ENCODE data around the gene PARP8.
A peak's percentile ranks its signal among the peaks of the same experiment; 100 is the strongest.
"Not testable (repeated sequence)": the region's sequence is repeated elsewhere in the genome, so short reads cannot be mapped to it uniquely, and the experiment has no call there.

The PARP8 gene
- total RNA-seq, result 349 to 456 (median 407) reads per million in 3 donors

- peak; percentile 26 to 28 (median 26) for DNase-seq
- Histone ChIP-seq H3K9me3 (ENCODE audit: control insufficient read depth, low read length) (no peaks in the 10 kb centered on the region), H3K4me3 (ENCODE audit: insufficient read depth, low read depth, low read length, poor library complexity, severe bottlenecking) (peak within 1 kb of the TSS; percentile 88), H3K27me3 (replicated peaks; ENCODE audit: control insufficient read depth, insufficient read depth, low read length, poor library complexity, severe bottlenecking) (no peaks in the 10 kb centered on the region), H3K4me1 (ENCODE audit: control insufficient read depth, insufficient read depth, low read length, poor library complexity, severe bottlenecking) (peaks cover 11% of the 10 kb centered on the region), H3K27ac (ENCODE audit: insufficient read depth, low read length, poor library complexity, severe bottlenecking) (peak within 1 kb of the TSS; percentile 99), H3K36me3 (ENCODE audit: control insufficient read depth, insufficient read depth, low read length) (no peaks in the 10 kb centered on the region)
Measured at GRCh38 chr5:50666261-50667022, at the start of gene PARP8. TSS of gene PARP8 (plus strand) at chr5:50666637. CDS start at chr5:50667096, 459 bp downstream.

DNA sequence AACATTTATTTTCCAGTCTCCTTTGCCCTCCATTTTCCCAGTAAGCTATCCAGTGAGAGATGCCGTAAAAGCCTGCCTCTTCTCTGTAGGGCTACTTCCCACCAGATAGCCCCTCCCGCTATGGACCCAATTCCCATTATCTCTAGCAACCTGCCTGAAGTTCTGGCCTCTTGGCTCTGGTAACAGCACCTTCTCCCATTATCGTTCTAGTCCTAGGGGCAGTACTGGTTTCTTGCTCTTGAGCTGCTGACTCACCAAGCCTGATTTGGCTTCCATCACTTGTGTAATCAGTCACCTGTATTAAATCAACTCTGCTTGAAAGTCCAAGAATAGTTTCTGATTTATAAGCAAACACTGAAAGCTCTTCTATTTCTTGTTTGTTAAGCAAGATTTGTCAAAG, 42.8 kb upstream of the PARP8 start:
- Histone ChIP-seq H3K9me3 (ENCODE audit: control insufficient read depth, low read length) (no peaks in the 10 kb centered on the region), H3K27ac (ENCODE audit: insufficient read depth, low read length, poor library complexity, severe bottlenecking) (no peak overlapping the region), H3K4me1 (ENCODE audit: control insufficient read depth, insufficient read depth, low read length, poor library complexity, severe bottlenecking) (no peaks in the 10 kb centered on the region), H3K4me3 (ENCODE audit: insufficient read depth, low read depth, low read length, poor library complexity, severe bottlenecking) (no peak overlapping the region), H3K36me3 (ENCODE audit: control insufficient read depth, insufficient read depth, low read length) (no peaks in the 10 kb centered on the region), H3K27me3 (replicated peaks; ENCODE audit: control insufficient read depth, insufficient read depth, low read length, poor library complexity, severe bottlenecking) (no peaks in the 10 kb centered on the region)
- no peak for DNase-seq

DNA sequence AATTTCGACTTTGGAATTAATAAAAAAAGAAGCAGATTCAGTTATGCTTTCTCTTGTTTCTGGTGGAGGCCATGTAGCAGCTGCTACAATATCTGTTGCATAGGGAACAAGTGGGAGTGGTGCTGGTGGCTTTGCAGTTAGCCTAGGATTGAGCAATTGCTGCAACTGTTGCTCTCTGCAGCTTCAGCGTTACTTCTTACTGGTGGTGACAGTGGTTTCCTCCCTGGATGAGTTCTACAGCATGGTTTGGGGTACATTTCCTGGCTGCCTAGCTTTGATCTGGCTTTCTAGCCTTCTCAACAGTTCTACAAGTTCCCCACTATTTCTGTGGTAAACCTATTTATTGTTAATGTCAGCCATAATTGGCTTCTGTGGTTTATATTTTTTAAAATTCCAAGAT, 31.6 kb upstream of the PARP8 start:
- not testable (repeated sequence) for H3K9me3 ChIP-seq (ENCODE audit: control insufficient read depth, low read length); H3K27ac ChIP-seq (ENCODE audit: insufficient read depth, low read length, poor library complexity, severe bottlenecking); H3K27me3 ChIP-seq (replicated peaks; ENCODE audit: control insufficient read depth, insufficient read depth, low read length, poor library complexity, severe bottlenecking); H3K36me3 ChIP-seq (ENCODE audit: control insufficient read depth, insufficient read depth, low read length); H3K4me1 ChIP-seq (ENCODE audit: control insufficient read depth, insufficient read depth, low read length, poor library complexity, severe bottlenecking); H3K4me3 ChIP-seq (ENCODE audit: insufficient read depth, low read depth, low read length, poor library complexity, severe bottlenecking)
- peak; percentile 4 to 24 (median 11) for DNase-seq

GRCh38 chr5:50637576-50637975, 28.9 kb upstream of the PARP8 start:
- H3K4me3 ChIP-seq (ENCODE audit: insufficient read depth, low read depth, low read length, poor library complexity, severe bottlenecking); H3K27me3 ChIP-seq (replicated peaks; ENCODE audit: control insufficient read depth, insufficient read depth, low read length, poor library complexity, severe bottlenecking); H3K36me3 ChIP-seq (ENCODE audit: control insufficient read depth, insufficient read depth, low read length); H3K27ac ChIP-seq (ENCODE audit: insufficient read depth, low read length, poor library complexity, severe bottlenecking); H3K4me1 ChIP-seq (ENCODE audit: control insufficient read depth, insufficient read depth, low read length, poor library complexity, severe bottlenecking); H3K9me3 ChIP-seq (ENCODE audit: control insufficient read depth, low read length); DNase-seq: not testable (repeated sequence)

- Histone ChIP-seq H3K9me3 (ENCODE audit: control insufficient read depth, low read length) (no peaks in the 10 kb centered on the region), H3K36me3 (ENCODE audit: control insufficient read depth, insufficient read depth, low read length) (no peaks in the 10 kb centered on the region), H3K4me3 (ENCODE audit: insufficient read depth, low read depth, low read length, poor library complexity, severe bottlenecking) (no peak overlapping the region), H3K27ac (ENCODE audit: insufficient read depth, low read length, poor library complexity, severe bottlenecking) (no peak overlapping the region), H3K4me1 (ENCODE audit: control insufficient read depth, insufficient read depth, low read length, poor library complexity, severe bottlenecking) (no peaks in the 10 kb centered on the region), H3K27me3 (replicated peaks; ENCODE audit: control insufficient read depth, insufficient read depth, low read length, poor library complexity, severe bottlenecking) (no peaks in the 10 kb centered on the region)
- no peak for DNase-seq
Measured at GRCh38 chr5:50646591-50646990, 19.8 kb upstream of the PARP8 start.

DNA sequence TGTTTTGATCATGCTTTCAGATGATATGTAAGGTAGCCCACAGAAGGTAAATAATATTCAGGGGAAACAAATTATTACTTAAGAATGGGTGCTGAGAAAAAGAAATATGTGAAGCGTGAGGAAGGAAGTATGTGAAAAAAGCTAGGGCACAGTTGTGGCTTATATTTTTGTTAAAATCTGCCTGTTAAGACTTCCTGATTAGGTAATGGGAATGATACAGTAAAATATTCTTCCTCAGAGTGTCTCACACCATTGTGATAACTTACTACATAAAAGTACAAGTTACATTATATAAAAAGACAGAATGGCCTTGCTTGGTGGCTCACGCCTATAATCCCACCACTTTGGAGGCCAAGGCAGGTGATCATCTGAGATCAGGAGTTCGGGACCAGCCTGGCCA, 18.7 kb upstream of the PARP8 start:
- Histone ChIP-seq H3K27me3 (replicated peaks; ENCODE audit: control insufficient read depth, insufficient read depth, low read length, poor library complexity, severe bottlenecking) (no peaks in the 10 kb centered on the region), H3K9me3 (ENCODE audit: control insufficient read depth, low read length) (no peaks in the 10 kb centered on the region), H3K4me1 (ENCODE audit: control insufficient read depth, insufficient read depth, low read length, poor library complexity, severe bottlenecking) (no peaks in the 10 kb centered on the region), H3K27ac (ENCODE audit: insufficient read depth, low read length, poor library complexity, severe bottlenecking) (no peak overlapping the region), H3K36me3 (ENCODE audit: control insufficient read depth, insufficient read depth, low read length) (no peaks in the 10 kb centered on the region), H3K4me3 (ENCODE audit: insufficient read depth, low read depth, low read length, poor library complexity, severe bottlenecking) (no peak overlapping the region)
- DNase-seq, result no peak

DNA sequence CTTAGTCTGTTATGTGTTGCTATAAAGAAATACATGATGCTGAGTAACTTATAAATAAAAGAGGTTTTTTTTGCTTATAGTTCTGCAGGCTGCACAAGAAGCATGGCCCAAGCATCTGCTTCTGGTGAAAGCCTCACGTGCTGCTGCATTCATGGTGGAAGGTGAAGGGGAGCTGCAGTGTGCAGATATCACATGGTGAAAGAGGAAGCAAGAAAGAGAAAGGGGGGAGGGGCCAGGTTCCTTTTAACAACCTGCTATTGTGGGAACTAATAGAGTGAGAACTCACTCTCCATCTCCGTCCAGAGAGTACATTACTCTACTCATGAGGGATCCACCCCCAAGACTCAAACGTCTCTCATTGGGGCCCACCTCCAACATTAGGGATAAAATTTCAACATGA, 12.5 kb upstream of the PARP8 start:
- DNase-seq, result no peak
- Histone ChIP-seq H3K27ac (ENCODE audit: insufficient read depth, low read length, poor library complexity, severe bottlenecking) (no peak overlapping the region), H3K36me3 (ENCODE audit: control insufficient read depth, insufficient read depth, low read length) (no peaks in the 10 kb centered on the region), H3K4me3 (ENCODE audit: insufficient read depth, low read depth, low read length, poor library complexity, severe bottlenecking) (no peak overlapping the region), H3K27me3 (replicated peaks; ENCODE audit: control insufficient read depth, insufficient read depth, low read length, poor library complexity, severe bottlenecking) (no peaks in the 10 kb centered on the region), H3K4me1 (ENCODE audit: control insufficient read depth, insufficient read depth, low read length, poor library complexity, severe bottlenecking) (no peaks in the 10 kb centered on the region), H3K9me3 (ENCODE audit: control insufficient read depth, low read length) (no peaks in the 10 kb centered on the region)

DNA sequence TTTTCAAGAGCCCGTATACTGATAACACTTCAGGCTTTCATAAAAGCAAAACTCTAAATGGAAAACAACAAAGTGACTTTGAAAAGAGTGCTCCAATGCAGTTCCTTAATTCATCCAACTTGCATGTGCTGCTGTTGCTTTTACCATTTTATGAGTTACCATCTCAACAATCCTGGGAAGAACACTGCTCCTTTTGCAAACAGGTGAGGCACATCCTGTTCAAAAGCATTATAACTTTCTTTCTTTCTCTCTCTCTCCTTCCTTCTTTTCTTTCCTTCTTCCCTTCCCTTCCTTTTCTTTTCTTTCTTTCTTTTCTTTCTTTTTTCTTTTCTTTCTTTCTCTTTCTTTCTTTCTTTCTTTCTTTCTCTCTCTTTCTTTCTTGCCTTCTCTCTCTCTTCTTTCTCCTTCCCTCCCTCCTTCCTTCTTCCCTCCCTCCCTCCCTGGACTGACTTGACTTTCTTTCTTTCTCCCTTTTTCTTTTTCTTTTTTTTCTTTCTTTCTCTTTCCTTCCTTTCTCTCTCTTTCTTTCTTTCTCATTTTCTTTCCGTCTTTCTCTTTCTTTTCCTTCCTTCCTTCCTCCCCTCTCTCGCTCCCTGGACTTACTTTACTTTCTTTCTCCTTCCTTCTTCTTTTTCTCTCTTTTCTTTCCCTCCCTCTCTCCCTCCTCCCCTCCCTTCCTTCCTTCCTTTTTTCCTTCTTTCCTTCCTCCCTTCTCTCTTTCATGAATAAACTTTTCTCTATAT, 11.2 kb upstream of the PARP8 start:
- H3K27ac ChIP-seq (ENCODE audit: insufficient read depth, low read length, poor library complexity, severe bottlenecking), result no peak overlapping the region
- no peaks in the 10 kb centered on the region for H3K36me3 ChIP-seq (ENCODE audit: control insufficient read depth, insufficient read depth, low read length)
- no peaks in the 10 kb centered on the region for H3K9me3 ChIP-seq (ENCODE audit: control insufficient read depth, low read length)
- H3K27me3 ChIP-seq (replicated peaks; ENCODE audit: control insufficient read depth, insufficient read depth, low read length, poor library complexity, severe bottlenecking), result no peaks in the 10 kb centered on the region
- no peak overlapping the region for H3K4me3 ChIP-seq (ENCODE audit: insufficient read depth, low read depth, low read length, poor library complexity, severe bottlenecking)
- H3K4me1 ChIP-seq (ENCODE audit: control insufficient read depth, insufficient read depth, low read length, poor library complexity, severe bottlenecking), result no peaks in the 10 kb centered on the region
- no peak for DNase-seq

DNA sequence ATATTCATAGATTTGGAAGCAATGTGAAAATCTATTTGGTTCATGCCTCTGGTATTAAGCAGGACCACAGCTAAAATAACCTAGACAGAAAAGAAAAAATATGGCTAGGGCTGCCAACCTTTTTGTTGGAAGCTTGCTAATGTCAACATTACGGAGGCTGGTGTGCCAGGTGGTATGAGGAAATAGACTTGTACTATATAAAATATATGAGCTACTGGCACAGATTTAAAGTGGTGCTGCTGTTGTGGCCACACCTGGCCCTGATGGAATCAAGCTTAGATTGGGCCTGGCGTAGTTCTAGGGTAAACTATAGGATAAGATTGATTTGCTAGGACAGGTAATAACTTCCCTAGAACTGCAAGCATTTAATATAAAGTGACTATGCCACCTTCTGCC, 10.6 kb upstream of the PARP8 start:
- Histone ChIP-seq H3K9me3 (ENCODE audit: control insufficient read depth, low read length) (no peaks in the 10 kb centered on the region), H3K4me1 (ENCODE audit: control insufficient read depth, insufficient read depth, low read length, poor library complexity, severe bottlenecking) (no peaks in the 10 kb centered on the region), H3K4me3 (ENCODE audit: insufficient read depth, low read depth, low read length, poor library complexity, severe bottlenecking) (no peak overlapping the region), H3K27me3 (replicated peaks; ENCODE audit: control insufficient read depth, insufficient read depth, low read length, poor library complexity, severe bottlenecking) (no peaks in the 10 kb centered on the region), H3K36me3 (ENCODE audit: control insufficient read depth, insufficient read depth, low read length) (no peaks in the 10 kb centered on the region), H3K27ac (ENCODE audit: insufficient read depth, low read length, poor library complexity, severe bottlenecking) (no peak overlapping the region)
- no peak for DNase-seq

GRCh38 chr5:50657044-50657443, 9.4 kb upstream of the PARP8 start:
- Histone ChIP-seq H3K9me3 (ENCODE audit: control insufficient read depth, low read length) (no peaks in the 10 kb centered on the region), H3K27ac (ENCODE audit: insufficient read depth, low read length, poor library complexity, severe bottlenecking) (no peak overlapping the region), H3K36me3 (ENCODE audit: control insufficient read depth, insufficient read depth, low read length) (no peaks in the 10 kb centered on the region), H3K27me3 (replicated peaks; ENCODE audit: control insufficient read depth, insufficient read depth, low read length, poor library complexity, severe bottlenecking) (no peaks in the 10 kb centered on the region), H3K4me3 (ENCODE audit: insufficient read depth, low read depth, low read length, poor library complexity, severe bottlenecking) (no peak overlapping the region), H3K4me1 (ENCODE audit: control insufficient read depth, insufficient read depth, low read length, poor library complexity, severe bottlenecking) (no peaks in the 10 kb centered on the region)
- no peak for DNase-seq

Measured in effector memory CD4-positive, alpha-beta T cell (primary cell).